Measurements from ENCODE around the gene KANSL1L.

Gene KANSL1L

DNA sequence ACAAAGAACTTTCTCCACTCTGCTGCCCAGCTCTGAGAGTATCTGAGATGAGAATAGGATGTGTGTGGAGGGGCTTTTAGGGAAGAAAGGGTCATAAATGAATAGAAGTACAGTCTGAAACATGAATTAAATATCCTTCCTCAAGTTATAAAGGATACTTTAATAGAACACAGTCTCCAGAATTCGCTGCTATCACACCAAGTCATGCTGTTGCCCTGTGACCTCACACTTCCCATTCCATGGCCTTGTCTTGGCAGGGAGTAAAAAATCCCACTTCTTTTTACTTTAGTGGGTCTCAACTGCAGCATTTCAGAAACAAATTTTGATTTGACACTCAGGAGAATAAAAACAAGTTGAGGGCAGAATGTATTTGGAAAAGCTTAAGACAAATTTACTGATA lies 172.6 kb downstream of the KANSL1L start:
- no peak for DNase-seq (ENCODE audit: low read depth in 2 of 2)

DNA sequence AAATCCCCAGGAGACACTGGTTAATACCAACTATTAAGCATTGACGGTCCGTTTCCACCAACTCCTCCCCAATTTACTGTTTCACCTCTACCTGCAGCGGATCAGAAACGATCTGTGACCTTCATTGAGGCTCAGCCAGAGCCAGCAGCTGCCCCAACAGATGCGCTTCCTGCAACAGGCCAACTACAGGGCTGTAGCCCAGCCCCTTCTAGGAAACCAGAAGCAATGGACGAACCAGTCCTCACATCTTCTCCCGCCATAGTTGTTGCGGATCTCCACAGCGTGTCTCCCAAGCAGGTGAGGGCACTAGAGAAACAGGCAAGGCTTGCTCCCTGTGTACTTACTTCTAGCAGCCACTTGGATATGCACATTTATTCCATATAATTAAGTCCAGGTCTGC lies 177.2 kb downstream of the KANSL1L start:
- no peak for DNase-seq (ENCODE audit: low read depth in 2 of 2)

DNA sequence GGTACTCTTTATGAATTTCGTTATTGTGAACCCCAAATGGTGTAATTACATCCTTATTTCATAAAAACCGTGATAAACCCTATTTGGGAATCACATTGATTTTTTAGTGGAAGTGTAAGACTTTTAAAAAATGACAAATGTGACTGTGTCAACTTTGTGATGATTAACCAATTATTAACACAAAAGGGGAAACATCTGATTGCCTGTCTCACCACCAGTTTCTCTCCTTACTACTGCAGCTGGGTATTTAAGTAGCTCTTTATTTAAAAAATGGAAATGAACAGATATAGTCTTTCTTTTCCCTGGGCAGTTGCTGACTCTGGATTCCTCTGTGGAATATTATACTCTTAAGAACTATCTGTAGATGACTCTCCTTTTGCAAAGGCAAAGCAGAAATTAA lies 180.4 kb downstream of the KANSL1L start:
- no peak for DNase-seq (ENCODE audit: low read depth in 2 of 2)

DNA sequence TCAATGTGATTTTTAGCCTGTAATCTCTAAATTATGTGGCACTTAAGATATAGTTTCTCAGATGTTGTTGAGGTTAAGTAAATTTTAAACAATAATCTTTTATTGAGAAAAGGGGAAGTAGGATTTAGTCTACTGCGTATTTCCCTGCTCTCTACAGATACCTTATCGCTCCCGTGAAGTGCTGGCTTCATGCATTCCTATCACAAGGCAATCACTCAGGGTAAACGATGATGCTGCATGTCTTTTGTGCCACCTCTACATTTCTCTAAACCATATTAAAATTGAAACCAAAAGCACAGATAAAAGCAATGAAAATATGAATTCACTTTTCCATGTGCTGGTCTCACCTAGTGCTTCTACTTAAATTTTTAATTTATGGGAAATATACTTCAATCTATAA lies 183.2 kb downstream of the KANSL1L start:
- DNase-seq (ENCODE audit: low read depth in 2 of 2): no peak

DNA sequence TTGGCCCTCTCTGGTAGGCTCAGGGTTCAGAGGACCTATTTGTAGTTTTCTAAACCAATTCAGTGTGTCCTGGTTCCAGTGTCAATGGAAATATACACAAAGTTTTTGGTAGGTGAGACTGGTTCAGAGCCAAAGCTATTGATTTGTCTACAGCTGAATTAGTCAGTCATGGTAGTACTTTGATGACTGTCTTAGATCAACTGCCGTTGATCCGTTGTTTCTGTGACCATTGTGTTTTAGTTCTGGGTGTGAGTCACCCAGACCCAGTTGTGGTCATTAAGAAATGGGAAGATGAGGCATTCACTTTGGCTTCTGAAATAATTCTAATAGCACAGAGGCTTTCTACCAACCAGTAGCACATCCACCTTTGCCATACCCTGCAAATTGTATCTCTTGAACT lies 184.8 kb downstream of the KANSL1L start:
- DNase-seq (ENCODE audit: low read depth in 2 of 2): no peak

DNA sequence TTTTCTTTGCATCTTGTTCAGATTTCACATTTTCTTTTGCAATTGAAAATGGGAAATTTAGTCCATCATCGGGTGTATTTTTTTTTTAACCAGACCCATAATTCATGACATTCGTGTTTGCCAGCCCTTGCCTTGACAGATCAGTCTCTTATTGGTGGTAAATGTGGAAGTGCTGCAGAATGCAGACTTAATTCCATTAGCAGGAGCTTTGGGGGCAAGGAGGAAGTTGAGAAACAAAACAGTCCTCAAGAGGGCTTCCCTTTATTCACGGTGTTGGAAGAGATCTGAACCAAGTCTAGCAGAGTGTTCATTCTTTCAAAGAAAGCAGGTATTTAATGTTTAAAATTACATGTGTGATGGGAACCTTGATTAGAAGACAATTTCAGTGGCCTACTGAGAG lies 185.3 kb downstream of the KANSL1L start:
- DNase-seq (ENCODE audit: low read depth in 2 of 2): no peak

DNA sequence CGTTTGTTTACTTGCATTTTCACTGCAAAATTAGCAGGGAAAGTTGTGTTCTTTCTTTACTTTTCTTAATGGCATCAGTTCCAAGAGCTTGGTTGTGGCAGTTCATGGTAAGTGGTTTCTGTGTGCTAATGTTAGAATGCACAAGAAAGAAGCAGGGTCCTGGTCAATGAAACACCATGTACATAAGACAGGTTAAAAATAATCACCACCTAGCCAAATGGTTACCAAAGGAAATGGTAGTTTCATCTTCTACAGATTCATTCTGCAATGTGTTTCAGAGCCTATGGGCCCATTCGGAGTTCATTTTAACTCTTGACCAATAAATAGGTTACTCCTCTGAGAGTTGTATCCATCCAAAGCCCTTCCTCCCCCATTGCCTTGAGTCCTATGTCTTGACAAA lies 186.9 kb downstream of the KANSL1L start:
- DNase-seq (ENCODE audit: low read depth in 2 of 2): no peak

DNA sequence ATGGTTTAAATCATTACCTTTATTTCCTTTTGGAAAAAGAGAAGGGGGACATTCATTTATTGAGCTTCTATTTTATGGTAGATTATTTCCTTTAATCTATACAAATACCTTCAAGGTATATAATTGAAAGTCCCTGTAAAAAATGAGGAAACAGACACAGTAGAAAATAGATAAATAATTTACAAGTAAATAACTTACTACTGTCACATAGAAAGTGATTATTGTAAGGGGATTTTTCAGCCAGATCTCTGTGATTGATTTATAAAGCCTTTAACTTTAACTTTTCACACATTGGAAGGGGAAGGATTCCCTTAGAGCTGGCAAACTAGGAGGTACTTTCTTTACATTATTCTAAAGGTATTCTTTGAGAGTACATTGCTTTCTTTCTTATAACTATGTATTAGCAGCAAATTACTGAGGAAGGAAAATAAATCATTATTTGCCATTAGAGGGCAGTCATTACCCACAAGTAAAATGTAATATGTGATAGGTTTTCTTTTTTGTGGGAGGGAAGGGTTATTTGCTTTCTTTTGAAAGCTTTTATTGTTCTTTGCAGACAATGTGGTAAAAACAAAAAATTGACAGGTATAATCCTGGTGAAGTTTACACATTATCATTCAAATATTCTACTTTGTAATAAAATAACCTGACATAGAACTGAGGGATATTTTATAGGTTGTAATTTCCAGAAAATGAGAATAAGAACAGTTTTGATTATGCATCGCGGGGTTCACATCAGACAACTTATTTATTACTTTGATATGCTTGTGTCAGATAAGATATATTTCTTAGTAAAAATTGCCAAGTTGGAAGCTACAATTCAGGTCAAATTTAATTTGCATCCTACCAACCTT lies 193.6 kb downstream of the KANSL1L start:
- DNase-seq (ENCODE audit: low read depth in 2 of 2): no peak

DNA sequence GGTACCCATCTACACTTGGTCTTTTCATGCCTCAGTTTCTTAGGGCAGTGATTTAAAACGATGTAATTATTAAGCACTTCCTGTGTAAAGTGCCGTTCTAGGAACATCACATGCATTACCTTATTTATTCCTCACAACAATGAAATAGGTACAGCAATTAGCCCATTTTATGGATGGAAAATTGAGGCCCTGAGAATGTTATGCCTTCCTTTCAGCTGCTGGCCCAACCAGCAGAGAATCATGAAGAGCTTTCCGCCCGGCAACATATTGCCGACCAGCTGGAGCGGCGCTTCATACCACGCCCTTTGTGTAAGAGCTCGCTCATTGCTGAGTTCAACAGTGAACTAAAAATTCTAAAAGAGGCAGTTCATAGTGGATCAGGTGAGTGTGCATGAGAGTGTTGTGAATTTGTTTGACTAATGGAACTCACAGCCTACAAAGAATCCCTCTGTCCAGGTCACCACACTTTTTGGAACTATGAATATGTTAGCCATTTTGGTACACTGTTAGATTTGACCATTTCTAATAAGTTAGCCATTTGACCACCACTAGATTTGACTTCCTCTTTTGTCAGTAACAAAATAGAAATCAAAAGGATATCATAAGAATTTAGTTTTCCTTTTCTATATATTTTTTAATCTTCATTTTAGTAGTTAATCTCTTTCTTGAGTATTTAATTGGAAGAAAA lies 194.4 kb downstream of the KANSL1L start:
- no peak for DNase-seq (ENCODE audit: low read depth in 2 of 2)

DNA sequence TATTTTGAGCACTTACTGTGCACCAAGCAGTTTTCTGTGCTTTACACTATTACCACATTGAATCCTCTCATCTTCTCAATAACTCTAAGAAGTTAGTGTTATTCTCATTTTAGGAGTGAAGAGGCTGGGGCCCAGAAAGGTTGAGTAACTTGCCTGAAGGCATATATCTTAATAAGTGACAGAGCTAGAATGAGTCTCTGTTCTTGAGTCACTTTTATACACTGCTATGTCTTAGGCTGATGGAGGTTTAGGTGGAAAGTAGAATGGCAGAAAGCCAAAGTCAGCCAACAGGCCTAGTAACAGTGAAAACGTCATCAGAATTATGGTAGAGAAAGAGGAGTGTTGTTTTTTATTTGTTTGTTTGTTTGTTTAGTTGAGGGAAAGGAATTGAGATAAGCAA lies 196.6 kb downstream of the KANSL1L start:
- DNase-seq (ENCODE audit: low read depth in 2 of 2): no peak

DNA sequence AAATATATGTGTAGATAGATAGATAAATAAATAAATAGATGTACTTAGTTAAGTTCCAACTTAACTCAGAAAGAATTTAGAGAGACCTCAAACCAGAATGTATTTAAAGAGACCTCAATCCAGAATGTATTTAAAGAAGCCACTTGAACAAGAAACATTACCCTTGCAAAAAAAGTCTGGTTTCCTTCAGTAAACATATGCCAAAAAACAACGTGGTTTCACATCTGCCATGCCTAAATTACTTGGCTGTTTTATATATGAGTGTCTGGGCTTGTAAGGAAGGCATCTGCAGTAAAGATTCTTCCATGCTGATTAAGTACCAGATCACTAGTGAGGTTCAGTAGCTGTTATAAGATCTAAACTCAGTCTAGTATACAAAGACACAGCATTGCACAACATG lies 197.9 kb downstream of the KANSL1L start:
- DNase-seq (ENCODE audit: low read depth in 2 of 2): no peak
